ENCODE results near the gene MGME1. TPM values are rescaled to one million over a fixed set of nuclear protein-coding genes. Genes with fewer than 3 reads are reported as not detected.

The MGME1 gene
- total and polyA plus RNA-seq, 9 of the 15 experiments (the other 6 are each of a cell fraction or from before 2014, with no cell fraction given), result 13.4 to 45.1 (median 30.6) TPM

GRCh38 chr20:17968366-17969277 lies at the start of gene MGME1, which contains the start of gene SNX5 (continued):
- no peak for TF ChIP-seq KLF1 (tag; IDR thresholded peaks at IDR 0.05)
- no peak; the same call in 1 of the 2 replicates for TF ChIP-seq ZNF766 (CRISPR knock-in tag; conservative IDR thresholded peaks at IDR 0.05)
- TF ChIP-seq CTCFL (IDR thresholded peaks at IDR 0.05; ENCODE audit: borderline replicate concordance, insufficient read depth, low read depth, low read length, poor library complexity, severe bottlenecking), result no peak
- no peak for TF ChIP-seq MIER1 (IDR thresholded peaks at IDR 0.05; ENCODE audit: low read depth)
- no peak for TF ChIP-seq DDX20 (tag; IDR thresholded peaks at IDR 0.05; ENCODE audit: low read depth)
- no peak for TF ChIP-seq BCOR (IDR thresholded peaks at IDR 0.05)
- no peak for TF ChIP-seq ZNF785 (CRISPR knock-in tag; IDR thresholded peaks at IDR 0.05)
- TF ChIP-seq ZNF316 (IDR thresholded peaks at IDR 0.05), result no peak; the same call in 1 of the 2 replicates
- TF ChIP-seq HDAC6 (IDR thresholded peaks at IDR 0.05; ENCODE audit: low read depth, low read length), result no peak
- 0 out of 2 replicates have a peak, but pooled peaks have one; percentile 87 for TF ChIP-seq E2F3 (CRISPR knock-in tag; IDR thresholded peaks at IDR 0.05)
- no peak for TF ChIP-seq HMG20A (CRISPR knock-in tag; conservative IDR thresholded peaks at IDR 0.05)
- no peak for TF ChIP-seq HINFP (tag; conservative IDR thresholded peaks at IDR 0.05; ENCODE audit: low read depth)
- TF ChIP-seq ZBTB49 (CRISPR knock-in tag; IDR thresholded peaks at IDR 0.05; ENCODE audit: borderline replicate concordance), result no peak
- TF ChIP-seq MAX (CRISPR knock-in tag; IDR thresholded peaks at IDR 0.05), result peak; percentile 99
- 0 out of 2 replicates have a peak, but pooled peaks have one; percentile 17 for TF ChIP-seq HNRNPL (IDR thresholded peaks at IDR 0.05; ENCODE audit: low read depth, low read length)
- TF ChIP-seq XRCC5 (IDR thresholded peaks at IDR 0.05; ENCODE audit: low read depth, low read length), result 0 out of 2 replicates have a peak, but pooled peaks have one; percentile 54
- no peak for TF ChIP-seq FOS (IDR thresholded peaks at IDR 0.05; ENCODE audit: extremely low read depth, insufficient read length)
- TF ChIP-seq SMARCE1 (IDR thresholded peaks at IDR 0.05), result no peak
- no peak for TF ChIP-seq ZNF3 (CRISPR knock-in tag; IDR thresholded peaks at IDR 0.05)
- TF ChIP-seq DPF2 (IDR thresholded peaks at IDR 0.05), result no peak
- no peak for TF ChIP-seq CAMTA2 (CRISPR knock-in tag; conservative IDR thresholded peaks at IDR 0.05)
- TF ChIP-seq NFIX (CRISPR knock-in tag; IDR thresholded peaks at IDR 0.05; ENCODE audit: low read depth), result no peak
- TF ChIP-seq KLF13 (tag; IDR thresholded peaks at IDR 0.05; ENCODE audit: borderline replicate concordance, low read depth), result no peak
